Ureter (tissue), 1 donor: ENCODE measurements around the gene RNF180. TPM values are rescaled to one million over a fixed set of nuclear protein-coding genes. Genes with fewer than 3 reads are reported as not detected.
"Not testable (repeated sequence)": the region's sequence is repeated elsewhere in the genome, so short reads cannot be mapped to it uniquely, and the experiment has no call there.

Source experiments
- DNase-seq: peaks from one replicate; pipeline ENCODE4 v3.0.0-alpha.2; 2020; ENCODE audit warnings: low spot score
- total RNA-seq: library from RNA; stranded (reverse); gene quantifications from one replicate; pipeline ENCODE4 v1.2.4, GENCODE V29; 2023
- donor health status: DM: yes; HTN: yes; CAD: no.

RNF180 gene
- total RNA-seq, 1 donor from 2014 or later = 22.9 TPM

DNA sequence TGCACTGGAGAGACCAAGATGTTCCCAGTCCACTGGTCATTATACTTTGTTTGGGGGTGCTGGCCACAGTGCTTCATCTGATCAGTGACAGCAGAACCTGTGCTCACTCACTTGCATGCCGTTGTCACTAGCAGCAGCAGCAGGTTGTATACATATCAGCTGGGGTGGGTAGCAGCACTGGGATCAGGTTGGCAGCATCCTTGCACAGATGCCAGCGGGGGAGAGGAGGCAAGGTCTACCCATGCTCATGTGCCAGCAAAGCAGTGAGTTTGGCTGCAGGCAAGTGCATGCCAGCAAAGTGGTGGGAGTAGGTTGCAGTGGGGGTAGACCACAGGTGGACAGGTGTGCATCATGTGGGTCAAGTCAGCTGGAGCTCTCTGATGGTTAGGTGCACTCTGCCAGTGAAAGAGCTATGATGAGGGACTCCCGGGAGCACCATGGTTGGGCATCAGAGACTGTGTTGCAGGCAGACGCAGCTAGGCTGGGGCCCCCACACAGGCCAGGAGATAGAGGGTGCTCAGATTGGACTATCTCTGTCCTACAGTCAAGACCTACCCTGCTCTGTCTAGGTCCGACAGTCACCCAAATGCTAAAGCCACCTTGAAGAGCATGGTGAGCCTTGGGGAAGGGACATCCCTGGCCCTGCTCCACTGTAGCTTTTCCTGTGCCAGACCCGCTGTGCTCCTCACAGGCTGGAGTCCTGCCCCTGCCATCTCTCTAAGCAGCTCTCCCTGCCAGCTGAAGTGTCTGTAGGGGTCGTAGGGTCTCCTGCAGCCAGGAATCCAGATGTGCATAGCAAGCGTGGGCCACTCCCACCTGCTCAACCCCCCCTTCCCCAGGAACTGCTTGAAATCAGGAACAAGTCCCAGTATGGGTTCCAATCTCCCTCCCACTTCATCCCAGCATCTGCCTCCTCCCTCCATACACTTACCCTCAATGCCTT is 119.8 kb downstream of the RNF180 start:
- DNase-seq = no peak

DNA sequence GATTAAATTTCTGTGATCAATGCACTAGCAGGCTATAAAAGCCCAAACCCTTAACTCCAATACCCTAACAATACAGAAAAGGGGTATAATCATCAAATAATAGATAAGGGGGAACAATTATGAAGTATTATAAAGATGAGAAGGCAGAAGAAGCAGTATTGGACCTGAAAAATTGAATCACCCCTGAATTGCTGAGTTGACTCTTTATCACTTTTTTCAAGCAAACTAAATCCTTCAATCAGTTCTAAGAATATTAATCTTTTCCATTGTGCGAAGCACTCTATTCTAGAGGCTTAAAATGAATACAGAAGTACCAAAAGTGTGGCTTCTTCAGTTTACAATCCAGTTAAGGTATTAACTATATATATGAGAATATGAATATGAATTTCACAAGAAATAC is 120.7 kb downstream of the RNF180 start:
- no peak for DNase-seq

DNA sequence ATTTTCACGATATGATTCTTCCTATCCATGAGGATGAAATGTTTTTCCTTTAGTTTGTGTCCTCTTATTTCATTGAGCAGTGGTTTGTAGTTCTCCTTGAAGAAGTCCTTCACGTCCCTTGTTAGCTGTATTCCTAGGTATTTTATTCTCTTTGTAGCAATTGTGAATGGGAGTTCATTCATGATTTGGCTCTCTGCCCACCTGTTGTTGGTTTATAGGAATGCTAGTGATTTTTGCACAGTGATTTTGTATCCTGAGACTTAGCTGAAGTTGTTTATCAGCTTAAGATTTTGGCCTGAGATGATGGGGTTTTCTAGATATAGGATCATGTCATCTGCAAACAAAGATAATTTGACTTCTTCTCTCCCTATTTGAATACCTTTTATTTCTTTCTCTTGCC is 122.9 kb downstream of the RNF180 start:
- DNase-seq = not testable (repeated sequence)

- DNase-seq = no peak
Observed at GRCh38 chr5:64292611-64293215, 127.1 kb downstream of the RNF180 start.

GRCh38 chr5:64295101-64295500 is 129.5 kb downstream of the RNF180 start:
- DNase-seq = no peak

DNA sequence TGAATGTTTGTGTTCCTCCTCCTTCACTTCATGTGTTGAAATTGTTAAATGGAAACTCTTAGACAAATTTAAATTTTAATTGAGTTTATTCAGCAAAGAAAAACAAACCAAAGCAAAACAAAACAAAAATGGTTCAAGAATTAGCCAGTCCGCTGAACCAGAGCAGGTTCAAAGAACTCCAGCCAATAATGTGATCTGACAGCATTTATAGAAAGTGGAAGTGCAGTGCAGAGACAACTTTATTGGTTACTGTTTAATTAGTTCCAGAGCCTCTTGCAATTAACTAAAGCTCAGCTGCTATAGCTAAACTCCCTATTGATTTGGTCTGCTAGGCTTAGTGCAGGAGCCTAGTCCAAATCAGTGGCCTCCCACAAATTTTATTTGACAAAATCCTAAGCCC is 132.9 kb downstream of the RNF180 start:
- DNase-seq = no peak

GRCh38 chr5:64299805-64300204 is 134.2 kb downstream of the RNF180 start:
- no peak for DNase-seq

DNA sequence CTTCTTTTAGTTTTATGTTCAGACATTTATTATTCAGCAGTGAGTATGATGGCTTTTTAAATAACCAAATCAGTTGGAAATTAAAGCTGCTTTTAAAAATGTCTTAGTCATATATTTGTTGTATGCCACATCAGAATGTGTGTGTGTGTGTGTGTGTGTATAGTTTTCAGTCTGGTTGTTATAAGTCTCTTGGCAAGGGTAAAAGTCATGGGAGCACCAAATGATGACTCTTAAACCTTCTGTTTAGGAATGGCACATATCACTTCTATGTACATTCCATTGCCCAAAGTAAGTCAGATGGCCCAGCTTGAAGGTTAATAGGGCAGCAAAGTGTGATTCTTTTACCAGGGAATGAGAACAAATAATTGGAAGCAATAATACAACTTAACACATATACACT is 135.9 kb downstream of the RNF180 start:
- no peak for DNase-seq

DNA sequence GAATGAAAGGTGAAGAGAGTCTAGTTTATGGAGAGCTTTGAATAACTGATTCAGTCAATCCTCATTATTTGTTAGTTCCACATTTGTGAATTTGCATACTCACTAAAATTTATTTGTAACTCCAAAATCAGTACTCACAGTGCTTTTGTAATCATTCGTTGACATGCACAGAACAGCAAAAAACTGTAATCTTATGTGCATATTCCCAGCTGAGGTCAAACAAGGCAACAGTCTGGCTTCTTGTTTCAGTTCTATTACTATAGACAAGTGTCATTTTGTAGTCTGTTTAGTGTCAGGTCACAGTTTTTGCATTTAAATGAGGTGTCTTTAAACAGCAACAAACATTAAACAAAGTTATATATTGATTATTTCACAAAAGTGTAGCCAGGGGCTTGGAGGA is 142.5 kb downstream of the RNF180 start:
- no peak for DNase-seq

GRCh38 chr5:64312491-64312890 is 146.8 kb downstream of the RNF180 start:
- DNase-seq = no peak

GRCh38 chr5:64315778-64316177 is 150.1 kb downstream of the RNF180 start:
- no peak for DNase-seq

DNA sequence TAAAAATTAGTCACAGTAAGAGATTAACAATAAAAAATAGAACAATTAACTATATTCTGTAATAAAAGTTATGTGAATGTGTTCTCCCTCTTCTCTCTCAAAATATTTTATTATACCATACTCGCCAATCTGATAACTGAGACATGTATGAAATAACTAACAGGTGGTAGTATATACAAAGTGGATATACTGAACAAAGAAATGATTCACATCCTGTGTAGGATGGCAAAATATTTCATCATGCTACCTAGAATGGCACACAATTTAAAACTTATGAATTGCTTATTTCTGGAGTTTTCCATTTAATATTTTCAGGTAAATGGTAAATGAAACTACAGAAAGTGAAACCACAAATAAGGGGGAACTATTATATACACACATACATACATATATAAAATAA is 152.5 kb downstream of the RNF180 start:
- DNase-seq = no peak

DNA sequence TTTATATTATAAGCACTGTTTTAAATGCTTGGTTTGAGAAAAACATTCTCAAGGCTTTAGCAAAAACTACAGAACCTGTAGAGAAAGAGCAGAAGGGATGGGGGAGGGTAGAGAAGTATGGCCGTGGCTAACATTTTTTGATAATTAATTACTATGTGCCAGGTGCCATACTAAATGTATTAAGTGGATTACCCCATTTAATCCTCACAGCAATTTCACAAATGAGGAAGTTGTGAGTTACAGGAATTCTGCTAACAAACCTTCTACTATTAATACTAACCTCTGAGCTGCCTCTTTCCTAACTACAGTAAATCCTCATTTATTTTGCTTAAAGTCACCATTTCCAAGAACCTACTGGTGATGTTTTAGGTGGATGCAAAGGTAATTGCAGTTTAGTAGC is 157.9 kb downstream of the RNF180 start:
- no peak for DNase-seq

GRCh38 chr5:64330728-64331231 is 165.1 kb downstream of the RNF180 start:
- DNase-seq = no peak

GRCh38 chr5:64331597-64332277 is 166.1 kb downstream of the RNF180 start:
- no peak for DNase-seq

- DNase-seq = no peak
Observed at GRCh38 chr5:64333886-64334285, 168.2 kb downstream of the RNF180 start.

DNA sequence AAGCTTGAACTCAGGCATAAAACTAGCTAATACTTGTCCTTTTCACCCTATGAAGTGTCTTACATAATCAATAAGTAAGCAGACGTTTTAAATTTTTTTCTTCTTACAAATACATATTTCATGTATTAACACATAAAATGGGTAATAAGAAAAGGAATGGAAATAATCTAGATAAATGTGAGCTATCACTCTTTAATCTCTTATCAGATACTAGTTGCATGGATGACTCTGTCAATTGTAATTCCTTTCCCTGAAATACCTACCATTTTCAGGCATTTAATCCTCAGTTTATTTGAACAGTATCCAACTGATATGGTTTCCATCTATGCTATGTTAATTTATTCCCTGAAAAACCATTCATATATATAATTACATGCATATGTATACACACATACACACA is 174.1 kb downstream of the RNF180 start:
- no peak for DNase-seq

DNA sequence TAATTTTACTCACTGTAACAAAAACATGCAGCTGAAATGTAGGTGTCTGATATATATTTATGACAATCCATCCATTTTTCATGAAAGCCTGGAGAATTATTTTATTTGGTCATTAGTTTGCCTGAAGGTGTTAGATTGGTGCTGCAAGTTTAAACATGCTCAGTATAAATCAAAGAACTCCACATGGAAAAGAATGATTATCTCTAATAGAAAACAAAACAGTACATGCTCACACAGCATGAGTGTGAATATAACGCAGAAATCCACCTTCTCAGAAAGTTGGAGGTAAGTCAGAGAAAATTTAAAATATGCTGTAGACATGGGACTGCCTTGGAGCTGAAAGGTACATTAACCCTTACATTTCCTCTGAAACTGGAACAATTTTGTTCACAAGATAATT is 174.7 kb downstream of the RNF180 start:
- DNase-seq = no peak

- DNase-seq = no peak
Observed at GRCh38 chr5:64341340-64341739, 175.7 kb downstream of the RNF180 start.

DNA sequence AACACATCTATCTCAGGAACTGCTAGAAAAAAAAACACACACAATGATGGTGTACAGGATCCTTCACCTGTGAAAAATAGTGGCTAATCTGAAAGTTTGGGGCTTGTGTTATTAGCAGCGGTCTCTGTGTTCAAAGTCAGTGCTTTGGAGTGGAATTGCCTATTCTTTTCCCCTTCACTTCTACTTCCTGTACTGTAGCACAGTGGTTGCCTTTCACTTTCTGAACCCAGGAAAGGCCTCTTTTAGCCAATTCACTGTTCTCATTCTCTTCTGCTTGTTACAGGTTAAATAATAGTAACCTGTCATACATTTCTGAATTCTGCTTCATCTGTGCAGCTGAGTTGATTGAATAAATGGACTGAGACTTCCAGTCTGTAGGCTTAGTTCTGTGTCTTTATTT is 178.9 kb downstream of the RNF180 start:
- DNase-seq = no peak

DNA sequence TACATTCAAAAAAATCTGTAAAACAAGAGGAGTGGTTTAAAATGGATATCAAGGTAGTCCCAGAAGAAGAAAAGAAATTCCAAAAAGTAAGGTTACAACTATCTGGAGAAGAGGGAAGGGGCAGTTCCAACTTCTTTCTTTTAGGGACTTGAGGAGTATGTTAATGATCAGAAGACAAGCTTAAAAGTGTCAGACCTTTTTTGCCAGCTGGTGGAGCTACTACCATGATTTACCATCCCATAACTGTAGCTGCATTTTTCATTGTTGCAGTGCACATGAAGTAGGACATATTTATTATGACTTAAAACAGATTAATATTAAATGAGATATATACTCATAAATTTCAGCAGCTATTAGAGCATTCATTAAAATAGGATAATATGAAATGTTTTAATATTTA is 181.7 kb downstream of the RNF180 start:
- DNase-seq = no peak

DNA sequence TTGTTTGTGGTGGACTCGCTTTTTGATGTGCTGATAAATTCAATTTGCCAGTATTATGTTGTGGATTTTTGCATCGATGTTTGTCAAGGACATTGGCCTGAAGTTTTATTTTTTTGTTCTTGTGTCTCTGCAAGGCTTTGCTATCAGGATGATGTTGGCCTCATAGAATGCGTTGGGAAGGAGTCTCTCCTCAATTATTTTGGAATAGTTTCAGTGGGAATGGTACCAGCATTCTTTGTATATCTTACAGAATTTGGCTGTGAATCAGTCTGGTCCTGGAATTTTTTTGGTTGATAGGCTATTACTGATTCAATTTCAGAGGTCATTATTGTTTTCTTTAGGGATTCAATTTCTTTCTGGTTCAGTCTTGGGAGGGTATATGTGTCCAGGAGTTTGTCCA is 198.8 kb downstream of the RNF180 start:
- no peak for DNase-seq

DNA sequence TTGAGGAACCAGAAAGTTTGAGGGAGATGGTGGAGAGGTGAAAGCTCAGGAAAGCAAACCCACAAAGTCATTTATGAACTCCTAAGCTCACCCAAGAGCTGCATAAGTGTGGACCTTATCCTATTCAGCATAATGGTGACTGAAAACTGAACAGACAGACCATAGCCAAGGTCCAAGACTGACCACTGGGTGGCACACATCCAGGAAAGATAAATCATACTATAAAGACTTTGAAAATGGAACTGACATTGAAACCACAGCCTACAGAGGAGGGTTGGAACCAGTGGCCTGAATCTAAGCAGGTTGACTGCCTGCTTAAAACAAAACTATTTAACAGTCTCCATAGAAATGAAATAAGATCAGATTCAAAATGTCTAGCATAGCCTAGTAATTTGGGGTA is 219.1 kb downstream of the RNF180 start:
- no peak for DNase-seq
